Measurements from ENCODE around the gene SLC12A8.
A peak's percentile ranks its signal among the peaks of the same experiment; 100 is the strongest.

Gene SLC12A8

DNA sequence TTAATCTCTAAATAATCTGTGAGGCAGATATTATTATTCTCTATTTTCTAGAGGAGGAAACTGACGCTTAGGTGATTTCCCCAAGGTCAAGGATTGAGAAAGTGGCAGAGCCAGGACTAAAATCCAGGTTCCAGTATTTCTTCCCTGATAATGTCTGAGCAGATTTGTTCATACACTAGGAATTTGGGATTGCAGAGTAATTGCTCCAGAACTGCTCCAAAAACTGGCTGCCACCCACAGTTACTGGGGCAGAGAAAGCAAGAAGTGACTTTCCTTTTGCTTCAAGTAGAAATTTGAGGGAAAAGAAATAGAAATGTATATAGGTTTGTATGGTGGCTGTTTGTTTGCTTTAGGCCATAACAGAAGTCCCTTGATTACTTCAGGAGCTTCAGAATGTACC lies 60.6 kb downstream of the SLC12A8 start:
- peak; percentile 59 to 61 for DNase-seq

- peak; percentile 70 to 80 for DNase-seq
Observed at GRCh38 chr3:125151442-125151817, 61.1 kb downstream of the SLC12A8 start.

DNA sequence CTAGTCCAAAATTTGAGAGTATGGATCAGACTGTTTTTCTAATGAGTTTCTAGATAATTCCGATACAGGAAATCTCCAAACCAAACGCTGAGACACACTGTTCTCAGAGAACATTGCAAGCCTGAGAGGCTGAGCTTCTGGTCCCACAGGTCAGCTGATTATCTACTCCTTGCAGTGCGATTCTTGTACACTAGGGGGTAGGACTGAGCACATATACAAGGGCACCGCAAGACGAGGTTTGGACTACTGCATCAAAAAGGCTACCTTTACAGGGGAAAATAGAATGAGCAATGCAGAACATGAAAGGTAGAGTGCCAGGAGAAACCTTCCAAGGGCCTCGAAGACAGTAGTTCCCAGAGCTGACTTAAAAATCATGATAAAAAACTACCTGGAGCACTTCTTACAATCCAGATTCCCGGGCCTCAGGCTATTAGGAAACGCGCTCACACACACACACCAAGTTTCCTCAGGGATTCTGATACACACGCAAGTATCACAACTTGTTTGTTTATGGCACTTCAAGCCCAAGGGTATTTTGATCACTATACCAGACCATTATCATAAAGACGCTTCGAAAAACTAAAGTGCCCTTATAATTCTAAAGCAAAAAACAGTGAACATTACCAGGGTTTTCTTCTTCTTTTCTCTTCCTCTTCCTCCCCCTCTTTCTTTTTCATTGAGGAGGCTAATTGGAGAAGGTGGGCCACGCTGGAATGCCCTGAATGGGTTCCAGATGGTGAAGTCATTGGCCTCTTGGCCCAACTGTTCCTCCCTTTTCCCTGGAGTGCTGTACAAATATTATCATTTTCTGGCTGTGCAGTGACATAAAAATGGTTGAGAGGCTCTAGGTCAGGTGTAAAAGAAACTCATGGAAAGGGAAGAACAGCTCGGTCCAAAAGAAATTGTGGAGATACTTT lies 61.8 kb downstream of the SLC12A8 start:
- DNase-seq = peak; percentile 70 to 80

GRCh38 chr3:125149462-125149861 lies 63.1 kb downstream of the SLC12A8 start:
- no peak for DNase-seq

DNA sequence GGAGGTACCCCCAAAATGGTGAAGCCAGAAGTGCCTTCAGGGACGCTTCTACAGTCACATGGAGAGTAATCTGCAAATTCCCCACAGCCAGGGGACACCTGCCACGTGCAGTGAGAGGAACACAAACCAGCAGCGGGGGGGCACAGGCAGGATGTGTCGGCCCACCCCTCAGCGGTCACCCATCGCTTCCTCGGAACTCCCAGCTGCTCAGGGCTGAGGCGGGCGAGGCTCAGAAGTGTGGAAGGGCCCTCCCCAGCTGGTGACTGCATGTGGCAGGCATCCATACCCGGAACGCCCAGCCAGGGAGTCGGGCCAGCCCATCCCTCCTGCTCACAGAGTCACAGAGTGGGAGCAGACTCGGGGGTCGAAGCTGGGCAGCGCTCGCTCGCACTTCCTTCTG lies 63.7 kb downstream of the SLC12A8 start:
- DNase-seq = peak; percentile 33 to 77

- peak in 1 of 2 experiments; percentile 29 for DNase-seq
Observed at GRCh38 chr3:125148016-125148812, 64.3 kb downstream of the SLC12A8 start.

GRCh38 chr3:125147491-125147820 lies 65.1 kb downstream of the SLC12A8 start:
- no peak for DNase-seq

DNA sequence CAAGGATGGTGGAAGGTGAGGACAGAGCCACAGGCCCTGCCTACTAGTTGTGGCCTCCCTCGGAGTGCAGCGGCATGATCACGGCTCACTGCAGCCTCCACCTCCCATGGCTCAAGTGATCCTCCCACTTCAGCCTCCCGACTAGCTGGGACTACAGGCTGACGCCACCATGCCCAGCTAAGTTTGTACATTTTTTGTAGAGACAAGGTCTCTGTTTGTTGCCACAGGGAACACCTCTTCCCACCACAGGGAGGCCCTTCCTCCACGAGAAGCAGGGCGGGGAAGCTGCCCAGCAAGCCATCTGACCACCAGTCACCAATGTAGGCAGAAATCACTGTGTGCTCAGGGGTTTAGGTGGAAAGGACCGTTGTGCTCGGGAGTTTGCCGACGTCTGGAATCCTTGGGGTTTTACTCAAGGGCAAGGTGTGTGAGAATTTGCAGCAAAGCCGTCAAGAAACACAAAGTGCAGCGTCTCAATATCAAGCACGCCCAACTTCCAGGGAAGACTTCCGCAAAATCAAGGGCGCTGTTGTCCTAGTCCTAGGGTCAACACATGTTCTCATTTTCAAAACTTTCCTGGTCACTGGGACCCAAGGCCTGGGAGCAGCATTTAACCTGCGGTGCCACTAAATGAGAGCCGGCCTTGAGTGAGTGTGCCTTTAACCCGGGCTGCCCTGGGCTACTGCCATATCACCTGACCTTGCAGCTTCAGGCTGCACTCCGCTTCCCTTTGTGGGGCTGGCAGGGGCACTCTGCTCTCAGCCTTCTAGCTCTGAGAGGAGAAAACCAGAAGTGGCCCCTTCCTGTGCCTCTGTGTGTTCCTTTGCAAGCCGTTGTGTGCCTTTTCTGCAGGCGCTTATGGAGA lies 65.7 kb downstream of the SLC12A8 start:
- DNase-seq = no peak

GRCh38 chr3:125145751-125146475 lies 66.6 kb downstream of the SLC12A8 start:
- no peak for DNase-seq

DNA sequence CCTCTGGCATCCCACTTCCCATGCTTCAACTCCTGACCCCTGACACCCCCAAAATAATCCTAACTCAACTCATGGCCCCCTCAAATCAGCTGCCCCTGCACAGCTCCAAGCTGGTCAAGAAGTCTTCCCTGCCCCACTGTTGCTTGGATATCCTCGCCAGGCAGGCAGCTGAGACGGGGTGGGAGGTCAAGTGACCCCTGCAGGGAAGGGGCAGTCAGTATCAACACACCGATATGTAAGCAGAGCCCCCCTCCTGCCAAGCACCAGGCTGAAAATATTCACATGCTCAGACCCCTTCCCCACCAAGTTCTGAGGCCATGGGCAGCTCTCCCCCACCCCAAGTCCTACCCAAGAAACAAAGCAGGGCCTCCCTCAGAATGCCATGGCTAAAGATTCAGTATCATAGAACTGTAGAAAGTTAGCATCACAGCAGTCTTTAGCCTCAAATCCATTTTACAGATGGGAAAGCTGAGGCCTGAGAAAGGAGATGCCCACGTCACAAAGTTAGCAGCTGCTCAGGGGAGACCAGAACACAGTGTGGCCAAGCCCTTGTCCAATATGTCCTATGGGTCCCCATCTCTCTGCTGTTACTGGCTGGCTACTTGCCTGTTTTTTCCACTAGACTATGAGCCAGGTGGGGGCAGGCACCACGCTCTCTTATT lies 67.8 kb downstream of the SLC12A8 start:
- no peak for DNase-seq

GRCh38 chr3:125143982-125144652 lies 68.4 kb downstream of the SLC12A8 start:
- peak in 1 of 2 experiments; percentile 47 for DNase-seq

- DNase-seq = no peak
Observed at GRCh38 chr3:125143538-125143937, 69.0 kb downstream of the SLC12A8 start.

GRCh38 chr3:125142940-125143339 lies 69.6 kb downstream of the SLC12A8 start:
- no peak for DNase-seq

DNA sequence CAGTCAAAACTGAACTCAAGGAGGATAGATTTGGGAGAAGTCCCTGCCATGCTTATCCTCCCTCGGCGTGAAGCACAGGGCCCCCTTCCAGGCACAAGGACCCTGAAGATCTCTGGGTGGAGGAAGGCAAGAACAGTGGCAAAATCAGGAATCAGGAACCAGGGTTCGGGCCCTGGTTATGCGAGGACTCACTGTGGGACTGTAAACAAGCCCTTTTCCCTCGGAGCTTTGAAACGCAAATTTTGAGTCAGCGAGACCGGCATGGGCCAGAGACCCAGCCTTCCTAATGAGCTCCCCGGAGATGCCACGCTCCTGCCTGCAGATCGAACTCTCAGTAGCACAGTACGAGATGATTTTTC lies 70.1 kb downstream of the SLC12A8 start:
- DNase-seq = no peak

GRCh38 chr3:125141596-125142419 lies 70.7 kb downstream of the SLC12A8 start:
- DNase-seq = no peak

DNA sequence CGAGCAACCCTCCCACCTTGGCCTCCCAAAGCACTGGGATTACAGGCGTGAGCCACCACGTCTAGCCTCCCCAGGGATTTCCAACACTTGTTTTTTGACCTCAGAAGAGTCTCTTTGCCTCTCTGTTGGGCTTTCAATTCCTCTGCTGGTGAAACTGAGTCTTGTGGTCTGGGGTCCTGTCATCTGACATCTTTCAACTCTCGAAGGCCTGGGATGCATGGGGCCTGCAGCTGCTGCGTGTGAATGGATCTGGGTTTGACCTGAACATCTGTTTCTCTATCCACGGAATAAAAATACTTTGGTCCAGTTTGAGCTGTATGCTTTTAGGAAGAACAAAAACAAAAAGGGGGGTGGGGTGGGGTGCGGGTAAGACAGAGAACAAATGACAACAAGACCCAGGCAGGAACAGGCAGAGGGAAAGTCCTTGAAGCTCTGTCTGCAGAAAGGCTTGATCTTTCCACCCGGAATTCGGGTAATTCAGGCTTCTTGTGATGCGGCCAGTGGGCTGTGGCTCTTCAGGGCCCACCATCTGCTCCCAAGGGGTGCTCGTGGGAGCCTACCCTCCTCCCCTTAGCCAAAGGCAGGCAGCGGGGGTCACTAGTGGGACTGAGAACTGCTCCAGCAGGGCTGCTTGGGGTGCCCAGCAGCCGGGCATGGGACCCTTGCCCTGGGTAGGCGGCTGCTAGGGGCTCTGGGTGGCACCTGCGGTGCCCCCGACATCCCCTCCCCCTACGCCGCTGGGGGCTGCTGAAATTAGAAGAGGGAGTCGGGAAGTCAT lies 71.5 kb downstream of the SLC12A8 start:
- DNase-seq = no peak

GRCh38 chr3:125140011-125140817 lies 72.3 kb downstream of the SLC12A8 start:
- no peak for DNase-seq

DNA sequence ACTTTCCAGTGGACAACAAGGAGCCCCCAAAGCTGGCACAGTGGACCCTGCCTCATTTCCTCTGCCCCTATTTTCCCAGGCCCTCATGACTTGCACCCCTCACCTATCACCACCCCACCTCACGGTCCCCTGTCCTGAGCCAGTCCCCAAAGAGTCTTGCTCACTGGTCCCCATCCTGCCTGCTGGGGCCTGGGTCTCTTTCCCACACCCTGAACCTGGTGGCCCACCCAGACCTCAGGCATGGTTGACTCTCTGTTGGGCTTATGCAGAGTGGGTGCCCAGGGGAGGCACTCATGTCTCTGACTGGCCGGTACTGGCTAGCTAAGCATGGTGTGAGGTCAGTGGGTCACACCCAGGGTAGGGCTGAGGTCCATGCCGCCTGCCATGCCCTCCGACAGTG lies 73.2 kb downstream of the SLC12A8 start:
- no peak for DNase-seq
